Measurements from ENCODE around the gene VSIG4. TPM values are rescaled to one million over a fixed set of nuclear protein-coding genes. Genes with fewer than 3 reads are reported as not detected.

Gene VSIG4
- polyA plus RNA-seq, 3 donors, result 10.2 to 56.8 (median 25.1) TPM

DNA sequence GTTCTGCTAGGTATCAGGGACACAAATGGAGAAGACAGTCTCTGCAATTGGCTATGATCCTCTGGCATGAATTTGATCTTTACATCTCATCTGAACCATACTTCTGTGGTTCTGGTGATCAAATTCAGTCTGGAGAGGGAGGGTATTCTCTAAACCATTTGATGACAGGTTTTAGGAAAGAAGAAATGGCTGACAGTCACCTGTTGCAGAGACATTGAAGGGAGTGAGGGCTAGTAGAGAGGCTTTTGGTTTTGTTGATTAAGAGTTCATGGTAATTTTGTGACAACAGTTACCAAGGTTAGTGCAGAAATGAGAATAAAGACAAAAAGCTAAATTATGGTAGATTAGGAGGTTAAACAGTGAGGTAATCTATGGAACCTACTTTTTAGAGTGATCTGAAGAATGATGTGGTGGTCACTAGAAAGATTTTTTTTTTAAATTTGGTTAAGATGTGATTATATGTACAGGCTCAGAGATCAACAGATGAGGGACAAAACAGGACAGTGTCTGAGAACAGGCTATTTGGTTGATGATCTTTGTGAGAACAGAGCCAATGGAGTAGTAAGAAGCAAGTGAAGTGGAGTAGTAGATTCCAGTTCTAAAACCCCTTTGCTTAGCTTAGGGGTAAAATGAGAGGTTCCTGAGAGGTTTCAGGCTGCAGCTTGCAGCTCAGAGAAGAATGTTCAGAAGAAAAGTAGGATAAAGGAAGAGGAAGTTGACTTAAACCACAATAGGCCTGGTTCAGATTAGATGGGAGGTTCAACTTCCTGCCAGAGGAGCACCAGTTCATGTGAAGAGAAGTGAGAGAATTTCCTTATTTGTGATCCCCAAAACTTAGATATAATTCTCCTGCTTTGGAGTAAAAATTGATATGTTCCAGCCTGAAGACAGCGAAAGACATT, 34.7 kb downstream of the VSIG4 start:
- Histone ChIP-seq H3K79me2 (ENCODE audit: insufficient read depth, low read length) (peaks cover 75% of the 10 kb centered on the region), H3K4me3 (replicated peaks in 1 of 3; ENCODE audit: low read depth in 2 of 3, low read length in 3 of 3) (peak overlapping the region in 1 of 3 experiments; percentile 68), H2AFZ (ENCODE audit: insufficient read depth, low read depth, low read length, poor library complexity, severe bottlenecking) (no peak overlapping the region), H3K9me3 (replicated peaks in 1 of 2; ENCODE audit: control insufficient read depth in 1 of 2, insufficient read depth in 1 of 2, low read length in 2 of 2) (no peaks in the 10 kb centered on the region), H3K27me3 (ENCODE audit: control insufficient read depth in 2 of 2, insufficient read depth in 2 of 2, low read length in 2 of 2) (no peaks in the 10 kb centered on the region), H3K4me1 (ENCODE audit: control insufficient read depth in 1 of 2, insufficient read depth in 2 of 2, low read length in 2 of 2) (peaks cover 90 to 98% of the 10 kb centered on the region in 2 donors), H3K27ac (ENCODE audit: low read depth in 1 of 2, low read length in 2 of 2) (peak overlapping the region in 1 of 2 donors; percentile 88), H3K4me2 (replicated peaks; ENCODE audit: extremely low read depth, low read length, poor library complexity, severe bottlenecking) (peak overlapping the region; percentile 71), H3K9ac (ENCODE audit: insufficient read depth, low read length, poor library complexity, severe bottlenecking) (no peak overlapping the region), H4K20me1 (ENCODE audit: insufficient read depth, low read length) (no peaks in the 10 kb centered on the region), H3K36me3 (replicated peaks in 1 of 2; ENCODE audit: control insufficient read depth in 1 of 2, insufficient read depth in 2 of 2, low read length in 2 of 2) (no peaks in the 10 kb centered on the region)
- peaks cover 0 to 7% (median 0%) of the 10 kb centered on the region in 3 donors for H3K27me3 Mint-ChIP-seq (ENCODE audit: low read depth in 3 of 3)
- peak overlapping the region; percentile 86 to 96 (median 95) for H3K27ac Mint-ChIP-seq
- H3K4me3 Mint-ChIP-seq, result peak overlapping the region in 1 of 2 donors; percentile 71
- TF ChIP-seq, protein P1, sequence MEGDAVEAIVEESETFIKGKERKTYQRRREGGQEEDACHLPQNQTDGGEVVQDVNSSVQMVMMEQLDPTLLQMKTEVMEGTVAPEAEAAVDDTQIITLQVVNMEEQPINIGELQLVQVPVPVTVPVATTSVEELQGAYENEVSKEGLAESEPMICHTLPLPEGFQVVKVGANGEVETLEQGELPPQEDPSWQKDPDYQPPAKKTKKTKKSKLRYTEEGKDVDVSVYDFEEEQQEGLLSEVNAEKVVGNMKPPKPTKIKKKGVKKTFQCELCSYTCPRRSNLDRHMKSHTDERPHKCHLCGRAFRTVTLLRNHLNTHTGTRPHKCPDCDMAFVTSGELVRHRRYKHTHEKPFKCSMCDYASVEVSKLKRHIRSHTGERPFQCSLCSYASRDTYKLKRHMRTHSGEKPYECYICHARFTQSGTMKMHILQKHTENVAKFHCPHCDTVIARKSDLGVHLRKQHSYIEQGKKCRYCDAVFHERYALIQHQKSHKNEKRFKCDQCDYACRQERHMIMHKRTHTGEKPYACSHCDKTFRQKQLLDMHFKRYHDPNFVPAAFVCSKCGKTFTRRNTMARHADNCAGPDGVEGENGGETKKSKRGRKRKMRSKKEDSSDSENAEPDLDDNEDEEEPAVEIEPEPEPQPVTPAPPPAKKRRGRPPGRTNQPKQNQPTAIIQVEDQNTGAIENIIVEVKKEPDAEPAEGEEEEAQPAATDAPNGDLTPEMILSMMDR (IDR thresholded peaks at IDR 0.05), result no peak
- peak in 2 of 3 donors; percentile 63 to 70 for DNase-seq
- peaks cover 0 to 7% (median 0%) of the 10 kb centered on the region in 7 donors for H3K9me3 Mint-ChIP-seq
- no CpG with 5 or more reads among the region's 1 CpG for WGBS (ENCODE audit: insufficient coverage)
- peaks cover 0 to 11% of the 10 kb centered on the region in 2 donors for H3K36me3 Mint-ChIP-seq
- intact Hi-C loops (cut with micrococcal nuclease), result loop anchor here in 1 of 2 donors (10.0 kb wide), 1 partner anchor 330 kb away; no protein-coding TSS in a partner anchor
- peaks cover 80% of the 10 kb centered on the region for H3K4me1 Mint-ChIP-seq

DNA sequence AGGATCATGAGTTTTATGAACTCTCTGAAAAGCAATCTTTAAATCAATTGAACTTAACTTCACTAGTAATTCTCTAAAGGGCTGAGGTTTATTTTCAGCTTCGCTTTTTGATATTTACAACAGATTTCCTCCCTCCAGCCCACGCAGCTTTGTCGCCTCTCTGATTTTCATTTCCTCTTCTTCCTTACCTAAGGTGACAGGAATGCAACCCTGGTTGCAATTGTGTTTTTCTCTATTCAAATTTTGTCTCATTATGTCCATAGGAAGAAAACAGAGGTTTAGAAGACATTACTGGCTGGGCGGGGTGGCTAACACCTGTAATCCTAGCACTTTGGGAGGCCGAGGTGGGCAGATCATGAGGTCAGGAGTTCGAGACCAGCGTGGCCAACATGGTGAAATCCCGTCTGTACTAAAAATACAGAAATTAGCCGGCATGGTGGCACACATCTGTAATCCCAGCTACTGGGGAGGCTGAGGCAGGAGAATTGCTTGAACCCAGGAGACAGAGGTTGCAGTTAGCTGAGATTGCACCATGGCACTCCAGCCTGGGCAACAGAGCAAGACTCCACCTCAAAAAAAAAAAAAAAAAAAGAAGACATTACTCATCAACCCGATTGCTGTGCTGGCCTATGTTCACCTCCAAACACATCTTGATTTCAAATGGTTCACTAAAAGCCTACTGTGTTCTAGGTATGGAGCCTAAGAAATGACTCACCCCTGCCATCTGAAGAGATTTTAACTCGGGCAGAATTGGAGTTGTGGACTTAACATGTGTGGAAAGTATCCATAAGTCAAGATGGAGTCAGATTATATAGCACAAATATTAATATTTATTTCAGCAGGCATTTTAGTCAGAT, 36.8 kb downstream of the VSIG4 start:
- no peaks in the 10 kb centered on the region for H3K27me3 ChIP-seq (ENCODE audit: control insufficient read depth in 2 of 2, insufficient read depth in 2 of 2, low read length in 2 of 2)
- Mint-ChIP-seq H3K9me3 (peaks cover 0 to 7% (median 0%) of the 10 kb centered on the region in 7 donors), H3K4me1 (peaks cover 89% of the 10 kb centered on the region), H3K27me3 (ENCODE audit: low read depth in 3 of 3) (peaks cover 0 to 8% (median 0%) of the 10 kb centered on the region in 3 donors), H3K4me3 (no peak overlapping the region), H3K27ac (peak overlapping the region; percentile 85 to 96 (median 91)), H3K36me3 (peaks cover 0 to 15% of the 10 kb centered on the region in 2 donors)
- peak overlapping the region; percentile 52 to 88 for H3K27ac ChIP-seq (ENCODE audit: low read depth in 1 of 2, low read length in 2 of 2)
- H3K4me2 ChIP-seq (replicated peaks; ENCODE audit: extremely low read depth, low read length, poor library complexity, severe bottlenecking), result peak overlapping the region; percentile 45
- no peaks in the 10 kb centered on the region for H3K36me3 ChIP-seq (replicated peaks in 1 of 2; ENCODE audit: control insufficient read depth in 1 of 2, insufficient read depth in 2 of 2, low read length in 2 of 2)
- no peak overlapping the region for H3K9ac ChIP-seq (ENCODE audit: insufficient read depth, low read length, poor library complexity, severe bottlenecking)
- TF ChIP-seq, protein P1 (IDR thresholded peaks at IDR 0.05), result no peak
- no peaks in the 10 kb centered on the region for H4K20me1 ChIP-seq (ENCODE audit: insufficient read depth, low read length)
- H3K4me3 ChIP-seq (replicated peaks in 1 of 3; ENCODE audit: low read depth in 2 of 3, low read length in 3 of 3), result peak overlapping the region in 1 of 3 experiments; percentile 68
- 23% methylated on average over 3 of the region's 11 CpGs for WGBS (ENCODE audit: insufficient coverage)
- peak in 2 of 3 donors; percentile 49 to 50 for DNase-seq
- H3K4me1 ChIP-seq (ENCODE audit: control insufficient read depth in 1 of 2, insufficient read depth in 2 of 2, low read length in 2 of 2), result peaks cover 95 to 99% of the 10 kb centered on the region in 2 donors
- intact Hi-C loops (cut with micrococcal nuclease), result loop anchor here in 1 of 2 donors (10.0 kb wide), 1 partner anchor 328 kb away; no protein-coding TSS in a partner anchor
- H3K9me3 ChIP-seq (replicated peaks in 1 of 2; ENCODE audit: control insufficient read depth in 1 of 2, insufficient read depth in 1 of 2, low read length in 2 of 2), result no peaks in the 10 kb centered on the region
- H2AFZ ChIP-seq (ENCODE audit: insufficient read depth, low read depth, low read length, poor library complexity, severe bottlenecking), result no peak overlapping the region
- H3K79me2 ChIP-seq (ENCODE audit: insufficient read depth, low read length), result peaks cover 80% of the 10 kb centered on the region
